Pancreas (tissue), 10 donors: ENCODE measurements around the gene TRAPPC1. TPM values are rescaled to one million over a fixed set of nuclear protein-coding genes. Genes with fewer than 3 reads are reported as not detected.

Source experiments
- ATAC-seq, 4 donors: fragments of 200-7000 bp; cut with Tn5 transposase; one replicate each; pipeline versions ENCODE4 v1.8.0 to v1.9.1; 2020; ENCODE audit warnings: mild to moderate bottlenecking in 4 of 4, moderate library complexity in 4 of 4
- DNase-seq, 6 donors: peaks; one replicate each; pipeline ENCODE4 v3.0.0-alpha.2; 2020
- FAIRE-seq: peaks from 2 replicates; lab custom pipeline; 2012; peaks lifted over from hg19 to GRCh38; lab: Jason Lieb, UNC
- H3K27ac ChIP-seq, 4 donors: fragments of 200-600 bp; sonication (generic); 1 replicate in 3 of 4; 2 replicates in 1 of 4; pipeline versions ENCODE4 v1.5.0 to v1.8.0; 2020
- H3K27me3 ChIP-seq, 4 donors: fragments of 200-600 bp; one replicate each; pipeline ENCODE4 v1.8.0; 2021
- H3K36me3 ChIP-seq, 3 donors: fragments of 200-600 bp; sonication (generic) in 1 of 3; one replicate each; pipeline versions ENCODE4 v1.5.0 to v1.8.0; 2020 to 2021
- H3K4me1 ChIP-seq, 3 donors: fragments of 200-600 bp; one replicate each; pipeline ENCODE4 v1.8.0; 2021
- H3K4me3 ChIP-seq, 4 donors: fragments of 200-600 bp; sonication (generic) in 2 of 4; one replicate each; pipeline versions ENCODE4 v1.5.0 to v1.8.0; 2020 to 2021
- H3K9me3 ChIP-seq, 4 donors: fragments of 200-600 bp; one replicate each; pipeline ENCODE4 v1.8.0; 2021
- CTCF ChIP-seq, 4 donors: fragments of 200-600 bp; sonication (generic) in 3 of 4; IDR thresholded peaks; one replicate each; pipeline versions ENCODE4 v1.5.0 to v1.8.0; 2021; ENCODE audit warnings: antibody characterized with exemption in 4 of 4
- WGBS, 2 donors: extraction: QIAGEN DNeasy Blood & Tissue Kit; methylation state at CpG; one replicate each; pipeline ENCODE4 v1.1.7; 2013; 5-methylcytosine and 5-hydroxymethylcytosine counted together
- intact Hi-C, 3 donors: fragments of 100-400 bp; cut with DNase I; formaldehyde crosslinking; loops; one replicate each; pipeline versions ENCODE4 v1.11.1 to v1.14.2; 2022
- polyA plus RNA-seq, 2 donors: library from polyadenylated mRNA; stranded (reverse); fragments of 200-250 nt; gene quantifications; one replicate each; pipeline ENCODE4 v1.2.3, GENCODE V29; 2013
- total RNA-seq, 6 donors: library from RNA; stranded (reverse); fragmentation: NEBNext Ultra II Directional in 4 of 6; extraction: Animal tissue kit (Norgen Biotek cat#: 25700) in 4 of 6; gene quantifications; one replicate each; pipeline versions ENCODE4 v1.2.1 to v1.2.4, GENCODE V29; 2021 to 2023
- donor health status: healthy with polysubstance abuse.
- donor health status: DM: no; HTN: no; CAD: no; lungs with moderate emphysema.
- donor health status: DM: no; HTN: no; CAD: no.
- donor health status: control.
- donor health status: control.
- donor health status: Bipolar disorder and iron deficiency.
- donor health status: DM: yes; HTN: yes; CAD: no.
- donor health status: DM: no; HTN: no; CAD: no.
- donor health status: DM: no; HTN: no; CAD: no.
- donor health status: DM: yes; HTN: yes; CAD: no.

Gene TRAPPC1
- total and polyA plus RNA-seq, 8 donors: 27.3 to 67.1 (median 49.1) TPM

GRCh38 chr17:7910711-7911110 lies 21.0 kb downstream of the TRAPPC1 start:
- Histone ChIP-seq H3K27me3 (no peaks in the 10 kb centered on the region), H3K4me1 (peaks cover 0 to 10% (median 6%) of the 10 kb centered on the region in 3 donors), H3K4me3 (no peak overlapping the region), H3K27ac (no peak overlapping the region), H3K9me3 (no peaks in the 10 kb centered on the region), H3K36me3 (peaks cover 0 to 50% (median 12%) of the 10 kb centered on the region in 3 donors)
- no peak for TF ChIP-seq CTCF (IDR thresholded peaks at IDR 0.05)
- no peak for FAIRE-seq
- no peak for DNase-seq
- intact Hi-C loops: loop anchor here in 2 of 3 donors (5.0 kb wide), 2 partner anchors 77 to 82 kb away; no protein-coding TSS in a partner anchor
- 91 to 97% methylated on average over 13 of the region's 13 CpGs for WGBS, 2 donors
- ATAC-seq: no peak

GRCh38 chr17:7910281-7910680 lies 21.5 kb downstream of the TRAPPC1 start:
- DNase-seq: no peak
- intact Hi-C loops: loop anchor here in 2 of 3 donors (5.0 kb wide), 2 partner anchors 77 to 82 kb away; no protein-coding TSS in a partner anchor
- WGBS, 2 donors: 94 to 96% methylated on average over 15 of the region's 15 CpGs

DNA sequence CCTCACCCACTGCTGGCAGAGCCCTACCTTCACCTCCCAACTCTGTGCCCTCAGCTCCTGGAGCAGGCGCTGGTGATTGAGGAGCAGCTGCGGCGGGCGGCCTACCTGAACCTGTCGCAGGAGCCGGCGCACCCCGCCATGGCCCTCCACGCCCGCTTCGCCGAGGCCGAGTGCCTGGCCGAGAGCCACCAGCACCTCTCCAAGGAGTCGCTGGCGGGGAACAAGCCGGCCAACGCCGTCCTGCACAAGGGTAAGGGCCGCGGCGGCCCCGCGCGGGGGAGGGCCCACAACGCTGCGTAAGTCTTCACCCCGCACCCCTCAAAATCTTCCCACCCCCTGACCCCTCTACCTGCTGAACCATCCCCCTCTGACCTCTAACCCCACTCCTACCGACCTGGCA lies 22.7 kb downstream of the TRAPPC1 start:
- Histone ChIP-seq H3K27me3 (no peaks in the 10 kb centered on the region), H3K27ac (no peak overlapping the region), H3K4me3 (no peak overlapping the region), H3K4me1 (no peaks in the 10 kb centered on the region), H3K9me3 (no peaks in the 10 kb centered on the region), H3K36me3 (peaks cover 0 to 62% (median 18%) of the 10 kb centered on the region in 3 donors)
- FAIRE-seq: no peak
- ATAC-seq: no peak
- intact Hi-C loops: no loop called here
- DNase-seq: peak in 1 of 6 donors; percentile 69
- WGBS, 2 donors: 94 to 97% methylated on average over 27 to 29 of the region's 29 CpGs
- no peak for TF ChIP-seq CTCF (IDR thresholded peaks at IDR 0.05)

More at GRCh38 chr17:7910281-7910680, 21.5 kb downstream of the TRAPPC1 start:
- H3K36me3 ChIP-seq: peaks cover 0 to 50% (median 12%) of the 10 kb centered on the region in 3 donors
- H3K27me3 ChIP-seq: no peaks in the 10 kb centered on the region
- ATAC-seq: no peak
- TF ChIP-seq CTCF (IDR thresholded peaks at IDR 0.05): no peak
- no peak overlapping the region for H3K4me3 ChIP-seq
- FAIRE-seq: no peak
- peaks cover 0 to 9% (median 6%) of the 10 kb centered on the region in 3 donors for H3K4me1 ChIP-seq
- H3K27ac ChIP-seq: no peak overlapping the region
- H3K9me3 ChIP-seq: no peaks in the 10 kb centered on the region

- H3K36me3 ChIP-seq: peaks cover 10 to 68% (median 28%) of the 10 kb centered on the region in 3 donors
- intact Hi-C loops: no loop called here
- no peak for TF ChIP-seq CTCF (IDR thresholded peaks at IDR 0.05)
- DNase-seq (no peak), ATAC-seq (no peak), FAIRE-seq (no peak)
- no peaks in the 10 kb centered on the region for H3K4me1 ChIP-seq
- no peak overlapping the region for H3K27ac ChIP-seq
- WGBS, 2 donors: 85% methylated on average over 22 of the region's 22 CpGs
- no peak overlapping the region for H3K4me3 ChIP-seq
- H3K27me3 ChIP-seq: no peaks in the 10 kb centered on the region
- H3K9me3 ChIP-seq: no peaks in the 10 kb centered on the region
These were observed 28.3 kb downstream of the TRAPPC1 start for GRCh38 chr17:7903154-7904103.
